ENCODE measurements around the gene EYA2.
A peak's percentile ranks its signal among the peaks of the same experiment; 100 is the strongest.

The EYA2 gene

GRCh38 chr20:46946796-46947195, 52.2 kb downstream of the EYA2 start:
- ChIA-PET CTCF (interaction anchor here (1.2 kb wide), 1 partner anchor 193 kb away, joined by 3 read pairs; no protein-coding TSS in a partner anchor), POLR2A (no interaction called here)
- no peak overlapping the region for H3K4me3 ChIP-seq (ENCODE audit: low read depth, low read length)
- TF ChIP-seq CTCF (IDR thresholded peaks at IDR 0.05; ENCODE audit: insufficient read depth, low read length, missing control alignments) = no peak
- DNase-seq (ENCODE audit: low read depth, low spot score) = no peak

- POLR2A ChIA-PET = no interaction called here
- CTCF ChIA-PET = interaction anchor here (1.2 kb wide), 1 partner anchor 194 kb away, joined by 3 read pairs; no protein-coding TSS in a partner anchor
- H3K4me3 ChIP-seq (ENCODE audit: low read depth, low read length) = no peak overlapping the region
- no peak for DNase-seq (ENCODE audit: low read depth, low spot score)
- TF ChIP-seq CTCF (IDR thresholded peaks at IDR 0.05; ENCODE audit: insufficient read depth, low read length, missing control alignments) = no peak
Measured at GRCh38 chr20:46948081-46948480, 53.4 kb downstream of the EYA2 start.

GRCh38 chr20:46951405-46951804, 56.8 kb downstream of the EYA2 start:
- TF ChIP-seq CTCF (IDR thresholded peaks at IDR 0.05; ENCODE audit: insufficient read depth, low read length, missing control alignments) = no peak
- no peak for DNase-seq (ENCODE audit: low read depth, low spot score)
- ChIA-PET CTCF (interaction anchor here (0.8 to 1.3 kb wide), 2 partner anchors 9 to 194 kb away, joined by 3 read pairs; no protein-coding TSS in a partner anchor), POLR2A (no interaction called here)
- no peak overlapping the region for H3K4me3 ChIP-seq (ENCODE audit: low read depth, low read length)

- ChIA-PET CTCF (interaction anchor here (0.8 to 1.3 kb wide), 2 partner anchors 10 to 194 kb away, joined by 3 read pairs; no protein-coding TSS in a partner anchor), POLR2A (no interaction called here)
- H3K4me3 ChIP-seq (ENCODE audit: low read depth, low read length) = no peak overlapping the region
- DNase-seq (ENCODE audit: low read depth, low spot score) = no peak
- TF ChIP-seq CTCF (IDR thresholded peaks at IDR 0.05; ENCODE audit: insufficient read depth, low read length, missing control alignments) = no peak
Measured at GRCh38 chr20:46951840-46952497, 57.3 kb downstream of the EYA2 start.

- DNase-seq (ENCODE audit: low read depth, low spot score) = no peak
- no peak overlapping the region for H3K4me3 ChIP-seq (ENCODE audit: low read depth, low read length)
- ChIA-PET CTCF (interaction anchor here (0.8 to 1.3 kb wide), 3 partner anchors 183 to 200 kb away, joined by 3 read pairs; no protein-coding TSS in a partner anchor), POLR2A (no interaction called here)
- no peak for TF ChIP-seq CTCF (IDR thresholded peaks at IDR 0.05; ENCODE audit: insufficient read depth, low read length, missing control alignments)
Measured at GRCh38 chr20:46953596-46953995, 59.0 kb downstream of the EYA2 start.

- POLR2A ChIA-PET = no interaction called here
- peak; percentile 94 for DNase-seq (ENCODE audit: low read depth, low spot score)
- TF ChIP-seq CTCF (IDR thresholded peaks at IDR 0.05; ENCODE audit: insufficient read depth, low read length, missing control alignments) = no peak
- H3K4me3 ChIP-seq (ENCODE audit: low read depth, low read length) = peak overlapping the region; percentile 35
- CTCF ChIA-PET = interaction anchor here (1.3 kb wide), 1 partner anchor 201 kb away, joined by 3 read pairs; no protein-coding TSS in a partner anchor
Measured at GRCh38 chr20:46954490-46955038, 59.9 kb downstream of the EYA2 start.

Measured in AG04449 (cell line).